Activated CD8-positive, alpha-beta memory T cell treated with anti-CD3 and anti-CD28 coated beads for 4 hours (primary cell): ENCODE data around the gene GMEB2.

ENCODE experiments used
- DNase-seq, 2 donors: peaks; one replicate each; pipeline ENCODE4 v3.0.0-alpha.2; 2020; ENCODE audit warnings: low read depth in 2 of 2

Gene GMEB2

GRCh38 chr20:63589261-63590217 lies 37.4 kb downstream of the GMEB2 start:
- DNase-seq = no peak

GRCh38 chr20:63588641-63589041 lies 38.3 kb downstream of the GMEB2 start:
- DNase-seq = no peak

DNA sequence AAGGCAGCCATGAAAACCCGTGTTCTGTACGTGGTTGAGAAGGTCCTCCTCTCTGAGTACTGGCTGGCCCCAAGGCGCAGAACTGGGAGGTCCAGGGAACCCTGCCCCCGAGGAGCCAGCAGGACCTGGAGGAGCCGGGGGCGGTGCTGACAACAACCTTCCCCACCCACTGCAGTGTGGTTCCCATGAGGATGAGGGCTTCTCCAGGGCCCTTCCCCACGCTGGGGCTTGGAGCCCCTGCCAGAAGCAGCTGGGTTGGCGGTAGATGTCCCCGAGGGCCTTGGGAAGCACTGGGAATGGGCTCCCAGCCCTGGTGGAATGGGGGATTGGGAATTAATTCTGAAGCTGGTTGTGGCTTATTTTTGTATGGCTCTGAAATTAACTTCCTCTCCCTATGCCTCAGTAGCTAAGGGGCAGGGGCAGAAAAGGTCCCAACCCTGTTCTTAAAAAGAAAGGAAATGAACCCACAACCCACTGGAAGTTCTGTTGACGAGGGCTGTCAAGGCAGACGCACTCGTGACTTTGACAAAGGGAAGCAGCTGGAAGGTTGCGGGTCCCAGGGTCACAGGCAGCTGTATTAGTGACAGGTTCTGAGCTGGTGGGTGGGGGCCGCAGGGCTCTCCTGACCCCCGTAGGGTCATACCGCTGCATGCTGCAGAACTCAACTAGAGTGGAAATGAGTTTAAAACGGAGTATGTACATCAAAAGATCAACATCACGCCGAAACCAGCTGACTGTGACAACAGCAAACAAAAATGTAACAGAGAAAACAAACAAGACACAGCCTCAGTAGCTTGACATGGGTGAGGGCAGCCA lies 38.9 kb downstream of the GMEB2 start:
- DNase-seq = no peak

- DNase-seq = no peak
Measured at GRCh38 chr20:63587256-63587655, 39.6 kb downstream of the GMEB2 start.

GRCh38 chr20:63586797-63587196 lies 40.1 kb downstream of the GMEB2 start:
- no peak for DNase-seq

- DNase-seq = no peak
Measured at GRCh38 chr20:63585616-63586565, 41.0 kb downstream of the GMEB2 start.

DNA sequence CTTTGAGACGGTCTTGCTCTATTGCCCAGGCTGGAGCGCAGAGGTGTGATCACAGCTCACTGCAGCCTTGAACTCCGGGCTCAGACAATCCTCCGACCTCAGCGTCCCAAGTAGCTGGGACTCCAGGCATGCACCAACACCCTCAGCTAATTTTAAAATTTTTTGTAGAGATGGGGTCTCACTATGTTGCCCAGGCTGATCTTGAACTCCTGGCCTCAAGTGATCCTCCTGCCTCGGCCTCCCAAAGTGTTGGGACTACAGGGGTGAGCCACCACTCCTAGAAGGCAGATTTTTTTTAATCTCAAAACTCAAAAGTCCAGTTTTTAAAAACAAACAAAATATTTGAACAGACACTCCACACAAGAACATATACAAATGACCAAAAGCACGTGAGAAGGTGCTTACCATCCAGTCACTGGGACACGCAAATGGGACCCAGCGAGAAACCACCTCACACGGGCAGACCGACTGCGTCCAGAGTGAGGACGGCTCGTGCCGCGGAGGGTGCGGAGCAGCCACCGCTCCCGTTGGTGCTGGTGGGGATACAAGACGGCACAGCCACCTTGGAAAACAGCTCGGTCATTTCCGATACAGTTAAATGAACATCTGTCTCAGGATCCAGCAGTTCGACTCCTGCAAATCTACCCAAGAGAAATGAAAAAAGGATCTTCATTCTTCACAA lies 44.4 kb downstream of the GMEB2 start:
- DNase-seq = no peak

DNA sequence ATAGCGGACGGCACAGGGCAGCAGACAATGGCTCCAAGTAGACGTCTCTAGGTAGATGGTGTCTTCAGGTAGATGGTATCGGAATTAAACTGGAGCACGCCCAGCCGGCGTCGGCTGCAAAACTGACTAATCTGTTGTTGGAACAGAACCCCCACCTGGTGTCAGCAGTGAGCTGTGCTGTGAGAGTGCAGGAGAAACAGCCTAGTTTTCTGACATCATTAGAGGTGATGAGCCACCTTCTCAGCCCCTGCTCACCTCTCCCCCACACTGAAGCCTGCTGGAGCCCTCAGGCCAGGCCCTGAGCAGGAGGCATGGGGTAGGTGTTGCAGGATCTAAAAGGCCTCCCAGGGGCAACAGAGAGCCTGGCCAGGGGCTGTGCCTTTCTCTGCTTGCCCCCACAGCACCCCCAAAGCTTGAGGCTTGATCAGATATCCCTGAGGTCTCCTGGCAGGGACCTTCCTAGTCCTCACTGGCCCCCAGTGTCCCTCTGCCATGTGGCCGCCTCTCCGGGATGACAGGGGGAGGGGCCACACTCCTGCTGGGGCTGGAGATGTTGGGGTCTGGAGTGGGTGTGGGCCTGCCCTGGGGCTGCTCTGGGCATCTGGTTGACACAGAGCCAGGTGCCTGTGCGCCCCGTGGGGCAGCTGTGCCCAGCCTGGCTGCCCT lies 46.0 kb downstream of the GMEB2 start:
- DNase-seq = peak; percentile 42 to 61

DNA sequence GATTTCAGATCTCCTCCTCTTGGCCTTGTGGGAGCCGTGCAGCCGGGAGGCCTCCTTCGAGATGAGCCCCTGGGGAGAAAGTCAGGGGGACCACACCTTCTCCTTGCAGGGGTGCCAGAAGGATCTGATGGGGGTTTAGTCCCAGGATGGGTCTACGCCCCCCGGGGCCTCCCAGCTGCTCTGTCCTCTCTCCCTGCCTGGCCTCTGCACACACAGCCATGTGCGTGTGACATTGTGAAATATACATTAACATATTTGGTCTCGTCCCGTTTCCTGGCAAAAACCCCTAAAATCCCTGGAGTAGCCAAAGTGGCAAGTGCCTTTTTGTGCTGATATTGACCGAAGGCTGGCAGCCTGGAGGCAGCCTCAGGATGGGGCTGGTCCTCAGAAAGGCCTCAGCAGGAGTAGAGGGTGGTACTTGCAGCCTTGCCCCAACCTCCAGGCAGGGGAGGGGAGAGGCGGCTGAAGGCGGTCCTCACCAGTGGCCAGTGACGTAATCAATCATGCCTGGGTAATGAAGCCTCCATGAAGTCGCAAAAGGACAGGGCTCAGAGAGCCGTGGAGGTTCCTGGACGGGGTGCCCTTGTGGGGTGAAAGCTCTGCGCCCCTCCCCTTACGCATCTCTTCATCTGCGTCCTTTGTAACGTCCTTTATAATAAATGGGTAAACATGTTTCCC lies 47.7 kb downstream of the GMEB2 start:
- no peak for DNase-seq

- no peak for DNase-seq
Measured at GRCh38 chr20:63578224-63579016, 48.5 kb downstream of the GMEB2 start.

- no peak for DNase-seq
Measured at GRCh38 chr20:63577317-63577894, 49.5 kb downstream of the GMEB2 start.

GRCh38 chr20:63576311-63576710 lies 50.6 kb downstream of the GMEB2 start:
- DNase-seq = no peak

GRCh38 chr20:63574829-63575743 lies 51.8 kb downstream of the GMEB2 start:
- no peak for DNase-seq

DNA sequence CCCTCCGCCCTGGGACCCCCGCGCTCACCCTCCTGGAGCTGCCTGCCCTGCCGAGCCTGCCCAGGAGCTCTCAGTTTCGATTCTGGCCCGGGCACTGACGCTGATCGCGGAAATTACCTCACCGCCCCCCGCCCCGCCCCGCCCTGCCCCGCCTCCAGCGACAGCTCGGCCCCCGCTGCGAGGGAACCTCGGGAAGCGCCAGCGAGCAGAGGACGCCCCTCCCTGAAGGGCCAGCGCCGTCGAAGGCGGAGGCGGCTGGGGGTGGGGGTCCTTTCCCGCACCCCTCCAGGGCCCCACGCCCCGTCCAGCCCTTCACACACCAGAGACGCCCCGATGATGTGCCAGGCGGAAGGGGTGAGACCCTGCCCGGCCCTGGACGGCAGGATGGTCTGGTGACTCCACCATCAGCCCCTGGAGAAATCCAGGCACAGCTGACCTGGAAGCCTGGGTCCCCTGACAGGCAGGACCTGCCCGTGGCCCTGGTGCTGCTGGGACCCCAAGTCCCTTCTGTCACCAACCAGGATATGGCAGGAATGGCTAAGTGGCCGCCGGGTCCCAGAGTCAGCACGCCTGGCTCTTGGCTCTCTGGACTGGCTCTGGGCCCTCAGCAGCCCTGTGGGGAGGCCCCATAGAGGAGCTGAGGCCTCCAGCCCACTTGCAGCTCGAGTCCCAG lies 52.6 kb downstream of the GMEB2 start, which contains the start of gene HELZ2:
Gene HELZ2 (minus strand): TSS at position 84 of the 673 bp plus-strand sequence. CDS start 1,854 bp downstream, outside the sequence.
- DNase-seq = peak; percentile 48 to 58

DNA sequence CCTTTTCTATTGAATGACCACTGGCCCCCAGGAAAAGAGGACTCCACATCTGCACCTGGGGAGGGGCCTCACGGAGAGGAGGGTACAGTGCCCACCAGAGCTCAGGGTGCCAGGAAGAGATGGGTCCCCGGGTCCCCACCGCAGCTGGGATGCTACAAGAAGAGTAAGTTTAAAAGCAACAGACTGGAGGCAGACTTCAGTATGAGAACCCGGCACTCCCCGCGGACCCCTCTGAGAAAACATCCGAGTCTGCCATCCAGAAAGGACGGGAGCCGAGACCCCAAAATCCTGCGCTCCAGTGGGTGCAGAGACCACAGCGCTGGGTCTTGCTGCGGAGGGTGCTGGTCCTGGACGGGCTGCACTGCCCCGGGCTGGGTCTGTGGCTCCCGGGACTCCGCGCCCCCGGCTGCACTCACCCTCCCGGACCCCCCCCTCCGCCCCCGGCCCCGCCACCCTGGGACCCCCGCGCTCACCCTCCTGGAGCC lies 53.2 kb downstream of the GMEB2 start:
- DNase-seq = no peak

GRCh38 chr20:63572788-63573646 lies 53.9 kb downstream of the GMEB2 start:
- DNase-seq = no peak
